GM19328 (cell line): ENCODE results near the gene SLC7A4.

Source experiments
- ATAC-seq: cut with Tn5 transposase; IDR thresholded peaks from one replicate; pipeline ENCODE4 v1.9.1; 2021; ENCODE audit warnings: mild to moderate bottlenecking, moderate library complexity; ENCODE audit not compliant: unreplicated experiment

The SLC7A4 gene

GRCh38 chr22:21000207-21000986 lies 32.0 kb downstream of the SLC7A4 start:
- ATAC-seq: no peak

GRCh38 chr22:20999350-21000206 lies 32.8 kb downstream of the SLC7A4 start:
- no peak for ATAC-seq

- ATAC-seq: no peak
These were observed 33.7 kb downstream of the SLC7A4 start for GRCh38 chr22:20998411-20999336.

DNA sequence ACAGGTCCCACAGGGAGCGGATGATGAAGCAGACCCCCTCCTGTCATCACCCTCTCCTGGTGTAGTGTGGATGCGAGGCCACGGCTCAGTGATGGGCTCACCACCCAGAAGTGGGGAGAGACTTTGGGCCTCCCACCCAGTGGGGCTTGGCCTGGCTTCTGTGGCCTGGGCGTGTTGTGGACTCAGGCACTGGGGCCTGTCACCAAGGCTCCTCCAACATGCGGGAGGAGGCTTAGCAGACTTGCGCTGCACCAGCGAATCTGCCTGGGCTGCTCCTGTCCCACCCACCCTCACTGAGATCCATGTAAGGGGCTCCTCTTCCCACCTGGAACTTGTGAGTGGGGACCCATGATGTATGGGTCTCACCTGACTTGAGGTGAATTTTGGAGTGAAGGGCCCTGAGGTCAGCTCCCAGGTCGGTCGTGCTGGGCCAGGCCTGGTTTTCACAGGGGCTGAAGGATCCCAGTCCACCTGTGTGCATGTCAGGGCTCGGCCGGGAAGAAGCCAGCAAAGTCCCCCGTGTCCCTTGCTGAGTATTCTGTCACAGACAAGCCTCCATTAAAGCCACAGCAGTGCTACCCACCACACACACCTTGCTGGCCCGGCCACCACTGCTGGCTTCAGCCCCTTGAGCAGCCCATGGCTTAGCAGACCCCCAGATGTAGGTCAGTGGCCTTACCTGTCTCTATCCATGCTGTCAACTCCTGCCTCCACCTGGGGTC lies 34.7 kb downstream of the SLC7A4 start:
- no peak for ATAC-seq

DNA sequence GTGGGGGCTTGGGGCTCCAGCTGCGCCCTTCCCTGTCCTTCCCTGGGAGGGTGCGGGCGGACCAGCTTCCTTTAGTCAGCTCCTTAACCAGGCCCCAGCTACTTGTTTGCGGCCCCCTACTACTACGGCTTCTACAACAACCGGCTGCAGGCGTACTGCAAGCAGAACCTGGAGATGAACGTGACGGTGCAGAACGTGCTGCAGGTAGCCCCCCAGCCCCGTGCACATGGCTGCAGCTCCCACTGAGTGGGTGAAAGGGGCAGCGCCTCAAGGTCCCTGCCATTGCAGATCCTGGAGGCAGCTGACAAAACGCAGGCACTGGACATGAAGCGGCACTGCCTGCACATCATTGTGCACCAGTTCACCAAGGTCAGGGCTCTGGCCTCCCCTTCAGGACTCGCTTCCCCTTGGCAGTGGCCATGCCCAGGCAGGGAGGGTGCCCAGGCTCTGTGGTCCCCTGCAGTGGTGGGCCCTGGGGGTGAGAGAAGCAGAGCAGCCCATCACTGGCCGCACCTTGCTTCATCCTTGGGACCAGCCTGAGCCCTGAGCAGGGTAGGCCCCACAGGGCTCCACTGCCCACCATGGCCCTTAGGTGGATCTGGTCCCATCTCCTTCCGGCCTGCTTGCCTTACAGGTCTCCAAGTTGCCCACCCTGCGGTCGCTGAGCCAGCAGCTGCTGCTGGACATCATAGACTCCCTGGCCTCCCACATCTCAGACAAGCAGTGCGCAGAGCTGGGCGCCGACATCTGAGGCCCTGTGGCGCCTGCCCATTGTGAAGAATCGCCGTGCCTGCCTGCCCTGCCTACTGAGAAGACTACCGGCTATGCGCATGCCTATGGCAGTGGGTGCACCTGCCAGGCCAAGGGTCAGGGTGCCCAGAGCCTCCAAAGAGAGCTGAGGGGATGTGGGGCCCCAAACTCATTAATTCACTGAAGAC lies 35.5 kb downstream of the SLC7A4 start:
- no peak for ATAC-seq

GRCh38 chr22:20996031-20996410 lies 36.3 kb downstream of the SLC7A4 start:
- no peak for ATAC-seq

GRCh38 chr22:20995329-20996030 lies 36.9 kb downstream of the SLC7A4 start:
- no peak for ATAC-seq

GRCh38 chr22:20994902-20995241 lies 37.5 kb downstream of the SLC7A4 start:
- no peak for ATAC-seq

DNA sequence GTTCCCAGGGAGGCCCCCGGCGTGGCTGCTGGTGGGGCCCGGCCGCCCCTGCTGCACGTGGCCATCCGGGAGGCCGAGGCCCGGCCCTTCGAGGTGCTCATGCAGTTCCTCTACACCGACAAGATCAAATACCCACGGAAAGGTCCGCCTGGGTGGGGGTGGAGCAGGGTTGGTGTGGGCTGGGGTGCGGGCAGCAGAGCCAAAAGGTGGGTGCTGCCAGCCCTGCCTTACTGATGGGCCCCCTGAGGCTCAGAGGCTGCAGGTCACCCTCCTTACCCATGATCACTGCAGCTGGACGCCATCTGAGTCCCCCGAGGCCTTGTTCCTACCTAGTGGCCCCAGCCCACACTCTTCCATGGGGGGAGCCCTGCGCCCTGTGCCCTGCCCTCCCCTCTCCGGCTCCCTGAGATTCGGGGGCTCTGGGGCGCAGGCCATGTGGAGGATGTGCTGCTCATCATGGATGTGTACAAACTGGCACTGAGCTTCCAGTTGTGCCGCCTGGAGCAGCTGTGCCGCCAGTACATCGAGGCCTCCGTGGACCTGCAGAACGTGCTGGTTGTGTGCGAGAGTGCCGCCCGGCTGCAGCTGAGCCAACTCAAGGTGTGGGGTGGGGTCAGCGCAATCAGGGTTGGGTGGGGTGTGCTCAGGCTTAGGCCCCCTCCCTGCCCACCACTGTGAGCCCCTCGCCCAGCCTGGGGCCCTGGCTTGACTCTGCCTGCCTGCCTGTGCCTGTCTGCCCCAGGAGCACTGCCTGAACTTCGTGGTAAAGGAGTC lies 38.0 kb downstream of the SLC7A4 start:
- ATAC-seq: no peak

GRCh38 chr22:20993304-20994127 lies 38.8 kb downstream of the SLC7A4 start:
- ATAC-seq: no peak

- ATAC-seq: no peak
These were observed 39.7 kb downstream of the SLC7A4 start for GRCh38 chr22:20992456-20993303.

- ATAC-seq: no peak
These were observed 40.3 kb downstream of the SLC7A4 start for GRCh38 chr22:20992056-20992442.

DNA sequence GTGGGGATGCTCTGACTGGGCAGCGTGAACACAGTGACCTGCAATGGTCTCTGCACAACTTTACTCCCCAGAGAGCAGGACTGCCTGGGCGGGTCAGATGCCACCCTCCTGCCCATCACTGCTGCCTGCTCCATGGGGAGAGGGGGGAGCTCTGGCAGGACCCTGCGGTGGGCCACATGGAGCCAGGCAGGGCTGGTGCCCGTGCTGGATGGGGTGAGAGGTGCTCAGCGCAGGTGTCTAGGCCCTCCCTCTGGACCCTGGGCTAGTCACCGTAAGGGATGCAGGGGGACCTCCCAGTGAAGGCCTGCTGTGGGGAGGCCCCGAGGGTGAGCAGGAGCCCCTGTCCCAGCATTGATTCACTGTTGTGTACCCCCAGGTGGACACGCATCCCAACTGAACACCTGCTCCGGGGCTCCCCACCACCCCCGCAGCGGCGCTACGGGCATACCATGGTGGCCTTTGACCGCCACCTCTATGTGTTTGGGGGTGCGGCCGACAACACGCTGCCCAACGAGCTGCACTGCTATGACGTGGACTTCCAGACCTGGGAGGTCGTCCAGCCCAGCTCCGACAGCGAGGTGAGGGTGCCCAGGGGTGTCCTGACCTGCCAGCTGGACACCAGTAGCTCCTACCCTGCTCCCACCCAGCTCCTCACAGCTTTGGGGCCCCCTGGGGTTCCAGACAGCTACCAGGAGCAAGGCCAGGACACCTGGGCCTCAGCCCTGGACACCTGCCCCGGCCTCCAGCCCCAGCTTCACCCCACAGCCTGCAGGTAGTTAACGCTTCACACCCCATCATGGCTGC lies 40.9 kb downstream of the SLC7A4 start:
- ATAC-seq: no peak

DNA sequence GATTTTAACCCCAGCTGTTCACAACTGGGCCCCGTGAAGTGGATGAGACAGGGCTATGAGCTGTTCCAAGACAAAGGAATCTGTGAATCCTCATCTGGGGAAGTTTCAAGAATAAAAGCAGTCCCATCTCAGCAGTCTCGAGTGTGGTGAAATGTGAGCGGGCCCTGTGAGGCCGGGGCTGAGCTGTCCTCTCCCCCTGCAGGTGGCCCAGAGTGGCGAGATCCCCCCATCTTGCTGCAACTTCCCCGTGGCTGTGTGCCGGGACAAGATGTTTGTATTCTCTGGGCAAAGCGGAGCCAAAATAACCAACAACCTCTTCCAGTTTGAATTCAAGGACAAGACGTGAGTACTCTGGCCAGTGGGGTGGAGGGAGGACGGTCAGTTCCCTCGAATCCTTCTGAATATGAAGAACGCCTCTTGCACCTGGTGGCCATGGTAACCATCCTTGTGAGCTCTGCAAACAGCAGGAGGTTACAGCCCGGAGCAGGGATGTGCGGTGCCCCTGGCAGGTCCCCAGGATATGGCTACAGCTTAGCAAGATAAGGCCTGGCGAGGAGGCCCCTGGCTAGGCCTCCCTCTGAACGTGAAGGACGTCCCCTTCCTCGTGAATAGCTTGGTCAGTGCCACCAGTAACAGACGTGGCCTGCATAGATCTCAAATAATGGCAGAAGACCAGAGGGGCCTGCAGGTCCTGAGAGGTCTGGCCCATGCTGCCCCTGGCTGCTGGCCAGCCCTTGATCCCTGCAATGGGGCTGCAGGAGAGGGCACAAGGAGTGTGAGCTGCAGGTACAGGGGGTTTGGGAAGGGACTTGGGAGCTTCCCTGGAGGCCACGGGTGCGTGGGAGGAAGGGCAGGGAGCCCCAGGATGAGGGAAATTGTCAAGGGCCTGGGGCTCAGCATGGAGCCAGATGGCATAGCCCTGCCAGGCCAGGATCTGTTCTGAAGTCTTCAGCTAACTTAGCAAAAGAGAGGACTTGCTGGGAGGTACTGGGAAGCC lies 41.9 kb downstream of the SLC7A4 start:
- ATAC-seq: no peak
